Putamen (tissue), 1 donor: ENCODE results near the gene USPL1.
"Not testable (repeated sequence)": the region's sequence is repeated elsewhere in the genome, so short reads cannot be mapped to it uniquely, and the experiment has no call there.

ENCODE experiments used
- DNase-seq: peaks from one replicate; pipeline ENCODE4 v3.0.0-alpha.2; 2016; ENCODE audit warnings: low spot score

Gene USPL1

GRCh38 chr13:30617315-30618185 is at the start of gene USPL1:
Gene USPL1, plus strand, starts transcription at chr13:30617920. Its CDS starts 3,221 bp downstream, at chr13:30621141.
- peak; percentile 99 for DNase-seq

GRCh38 chr13:30569901-30570576 is 47.7 kb upstream of the USPL1 start:
- DNase-seq, result no peak

GRCh38 chr13:30570691-30571090 is 47.0 kb upstream of the USPL1 start:
- DNase-seq, result no peak

GRCh38 chr13:30572859-30573275 is 44.9 kb upstream of the USPL1 start:
- peak; percentile 49 for DNase-seq

- DNase-seq, result no peak
These were observed 41.2 kb upstream of the USPL1 start for GRCh38 chr13:30576528-30576927.

- no peak for DNase-seq
These were observed 40.3 kb upstream of the USPL1 start for GRCh38 chr13:30577401-30577852.

GRCh38 chr13:30580852-30581502 is 36.7 kb upstream of the USPL1 start:
- no peak for DNase-seq

GRCh38 chr13:30581582-30581981 is 36.1 kb upstream of the USPL1 start:
- DNase-seq, result no peak

GRCh38 chr13:30584051-30584731 is 33.5 kb upstream of the USPL1 start:
- no peak for DNase-seq

- no peak for DNase-seq
These were observed 31.9 kb upstream of the USPL1 start for GRCh38 chr13:30585748-30586262.

- DNase-seq, result no peak
These were observed 30.5 kb upstream of the USPL1 start for GRCh38 chr13:30587231-30587630.

- DNase-seq, result no peak
These were observed 30.0 kb upstream of the USPL1 start for GRCh38 chr13:30587739-30588138.

- DNase-seq, result no peak
These were observed 24.7 kb upstream of the USPL1 start for GRCh38 chr13:30593001-30593400.

- no peak for DNase-seq
These were observed 17.2 kb upstream of the USPL1 start for GRCh38 chr13:30600496-30600895.

GRCh38 chr13:30601836-30602235 is 15.9 kb upstream of the USPL1 start:
- DNase-seq, result no peak

GRCh38 chr13:30605052-30605451 is 12.7 kb upstream of the USPL1 start:
- DNase-seq, result no peak

- DNase-seq, result not testable (repeated sequence)
These were observed 10.5 kb upstream of the USPL1 start for GRCh38 chr13:30607186-30607585.

- no peak for DNase-seq
These were observed 9.8 kb upstream of the USPL1 start for GRCh38 chr13:30607908-30608307.

- DNase-seq, result no peak
These were observed 9.4 kb upstream of the USPL1 start for GRCh38 chr13:30608364-30608763.

- no peak for DNase-seq
These were observed 7.4 kb upstream of the USPL1 start for GRCh38 chr13:30610311-30610710.

GRCh38 chr13:30615481-30615865 is 2.2 kb upstream of the USPL1 start:
- no peak for DNase-seq
